ENCODE measurements around the gene MX2. TPM values are rescaled to one million over a fixed set of nuclear protein-coding genes. Genes with fewer than 3 reads are reported as not detected.

The MX2 gene
- polyA plus RNA-seq, 1 donor from 2014 or later = not detected

DNA sequence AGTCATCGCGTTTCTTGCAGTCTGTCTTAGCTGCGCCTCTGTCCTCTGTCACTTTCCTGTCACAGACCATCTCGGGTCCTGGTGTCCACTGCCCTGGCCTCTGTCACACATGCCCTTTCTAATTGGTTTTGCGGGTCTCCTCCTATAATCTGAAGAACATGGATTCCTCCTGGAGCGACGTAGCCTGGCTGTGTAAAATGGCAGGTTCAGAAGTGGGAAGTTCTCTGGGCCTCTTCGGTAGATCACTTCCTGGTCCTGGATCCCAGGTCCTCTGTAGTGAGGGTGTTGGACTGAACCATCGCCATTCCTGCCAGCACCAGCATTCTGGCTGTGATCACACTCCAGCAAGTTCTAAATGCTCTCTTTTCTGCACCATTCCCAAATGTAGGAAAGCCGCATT lies 44.4 kb upstream of the MX2 start:
- Histone ChIP-seq H3K27me3 (ENCODE audit: insufficient read depth, low read depth, low read length) (peaks cover 34% of the 10 kb centered on the region), H3K9me3 (ENCODE audit: low read length) (no peaks in the 10 kb centered on the region), H3K9ac (ENCODE audit: low read length) (no peak overlapping the region), H3K27ac (ENCODE audit: low read length) (no peak overlapping the region), H3K79me2 (replicated peaks; ENCODE audit: insufficient read depth, low read length) (no peaks in the 10 kb centered on the region), H3K4me2 (ENCODE audit: low read length) (no peak overlapping the region), H3K36me3 (ENCODE audit: insufficient read depth, low read length) (no peaks in the 10 kb centered on the region), H3K4me3 (ENCODE audit: low read length) (no peak overlapping the region), H2AFZ (ENCODE audit: low read depth, low read length) (no peak overlapping the region), H3K9me2 (ENCODE audit: insufficient read depth, low read length) (no peaks in the 10 kb centered on the region), H4K20me1 (ENCODE audit: insufficient read depth) (no peaks in the 10 kb centered on the region), H3F3A (ENCODE audit: insufficient read depth, low read length, poor library complexity, severe bottlenecking) (no peaks in the 10 kb centered on the region)
- TF ChIP-seq REST (IDR thresholded peaks at IDR 0.05; ENCODE audit: borderline replicate concordance) (no peak), EZH2 (IDR thresholded peaks at IDR 0.05; ENCODE audit: borderline replicate concordance, insufficient read depth, low read length, poor library complexity, severe bottlenecking) (no peak), POLR2AphosphoS5 (IDR thresholded peaks at IDR 0.05) (no peak), MXI1 (conservative IDR thresholded peaks at IDR 0.05; ENCODE audit: poor library complexity, severe bottlenecking) (no peak), EP300 (conservative IDR thresholded peaks at IDR 0.05; ENCODE audit: poor library complexity, severe bottlenecking) (no peak), SMC3 (conservative IDR thresholded peaks at IDR 0.05; ENCODE audit: poor library complexity) (no peak), RAD21 (conservative IDR thresholded peaks at IDR 0.05) (no peak), TAF1 (IDR thresholded peaks at IDR 0.05; ENCODE audit: low read depth) (no peak)

GRCh38 chr21:41318218-41318617 lies 43.6 kb upstream of the MX2 start:
- Histone ChIP-seq H3K4me2 (ENCODE audit: low read length) (no peak overlapping the region), H3K27ac (ENCODE audit: low read length) (no peak overlapping the region), H4K20me1 (ENCODE audit: insufficient read depth) (no peaks in the 10 kb centered on the region), H3K9me2 (ENCODE audit: insufficient read depth, low read length) (no peaks in the 10 kb centered on the region), H3K9me3 (ENCODE audit: low read length) (no peaks in the 10 kb centered on the region), H3F3A (ENCODE audit: insufficient read depth, low read length, poor library complexity, severe bottlenecking) (no peaks in the 10 kb centered on the region), H3K27me3 (ENCODE audit: insufficient read depth, low read depth, low read length) (peaks cover 34% of the 10 kb centered on the region), H2AFZ (ENCODE audit: low read depth, low read length) (no peak overlapping the region), H3K36me3 (ENCODE audit: insufficient read depth, low read length) (no peaks in the 10 kb centered on the region), H3K79me2 (replicated peaks; ENCODE audit: insufficient read depth, low read length) (no peaks in the 10 kb centered on the region), H3K9ac (ENCODE audit: low read length) (no peak overlapping the region), H3K4me3 (ENCODE audit: low read length) (no peak overlapping the region)
- TF ChIP-seq POLR2AphosphoS5 (IDR thresholded peaks at IDR 0.05) = no peak
- TF ChIP-seq RAD21 (conservative IDR thresholded peaks at IDR 0.05) = no peak
- TF ChIP-seq TAF1 (IDR thresholded peaks at IDR 0.05; ENCODE audit: low read depth) = no peak
- no peak for TF ChIP-seq SMC3 (conservative IDR thresholded peaks at IDR 0.05; ENCODE audit: poor library complexity)
- no peak for TF ChIP-seq MXI1 (conservative IDR thresholded peaks at IDR 0.05; ENCODE audit: poor library complexity, severe bottlenecking)
- no peak for TF ChIP-seq EP300 (conservative IDR thresholded peaks at IDR 0.05; ENCODE audit: poor library complexity, severe bottlenecking)
- TF ChIP-seq, protein P1, sequence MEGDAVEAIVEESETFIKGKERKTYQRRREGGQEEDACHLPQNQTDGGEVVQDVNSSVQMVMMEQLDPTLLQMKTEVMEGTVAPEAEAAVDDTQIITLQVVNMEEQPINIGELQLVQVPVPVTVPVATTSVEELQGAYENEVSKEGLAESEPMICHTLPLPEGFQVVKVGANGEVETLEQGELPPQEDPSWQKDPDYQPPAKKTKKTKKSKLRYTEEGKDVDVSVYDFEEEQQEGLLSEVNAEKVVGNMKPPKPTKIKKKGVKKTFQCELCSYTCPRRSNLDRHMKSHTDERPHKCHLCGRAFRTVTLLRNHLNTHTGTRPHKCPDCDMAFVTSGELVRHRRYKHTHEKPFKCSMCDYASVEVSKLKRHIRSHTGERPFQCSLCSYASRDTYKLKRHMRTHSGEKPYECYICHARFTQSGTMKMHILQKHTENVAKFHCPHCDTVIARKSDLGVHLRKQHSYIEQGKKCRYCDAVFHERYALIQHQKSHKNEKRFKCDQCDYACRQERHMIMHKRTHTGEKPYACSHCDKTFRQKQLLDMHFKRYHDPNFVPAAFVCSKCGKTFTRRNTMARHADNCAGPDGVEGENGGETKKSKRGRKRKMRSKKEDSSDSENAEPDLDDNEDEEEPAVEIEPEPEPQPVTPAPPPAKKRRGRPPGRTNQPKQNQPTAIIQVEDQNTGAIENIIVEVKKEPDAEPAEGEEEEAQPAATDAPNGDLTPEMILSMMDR (IDR thresholded peaks at IDR 0.05; ENCODE audit: poor library complexity, severe bottlenecking) = no peak
- no peak for TF ChIP-seq REST (IDR thresholded peaks at IDR 0.05; ENCODE audit: borderline replicate concordance)

All from neural cell (in vitro differentiated cells).